OCI-LY1 (cell line): ENCODE results near the gene MYBBP1A.

Source experiments
- EZH2 ChIP-seq: fragments of 200-600 bp; sonication (generic), shearing (Covaris generic); IDR thresholded peaks from 2 replicates; pipeline ENCODE4 v1.8.0; 2017; ENCODE audit warnings: borderline replicate concordance, mixed run types, mild to moderate bottlenecking, antibody characterized with exemption, low read length, moderate library complexity, mixed read lengths
- TF ChIP-seq, protein P1 (sequence below): fragments of 200-600 bp; sonication (generic), shearing (Covaris generic); IDR thresholded peaks from 2 replicates; pipeline ENCODE4 v1.5.1; 2017; ENCODE audit warnings: mild to moderate bottlenecking, antibody characterized with exemption, low read length, moderate library complexity, mixed read lengths

DNA sequence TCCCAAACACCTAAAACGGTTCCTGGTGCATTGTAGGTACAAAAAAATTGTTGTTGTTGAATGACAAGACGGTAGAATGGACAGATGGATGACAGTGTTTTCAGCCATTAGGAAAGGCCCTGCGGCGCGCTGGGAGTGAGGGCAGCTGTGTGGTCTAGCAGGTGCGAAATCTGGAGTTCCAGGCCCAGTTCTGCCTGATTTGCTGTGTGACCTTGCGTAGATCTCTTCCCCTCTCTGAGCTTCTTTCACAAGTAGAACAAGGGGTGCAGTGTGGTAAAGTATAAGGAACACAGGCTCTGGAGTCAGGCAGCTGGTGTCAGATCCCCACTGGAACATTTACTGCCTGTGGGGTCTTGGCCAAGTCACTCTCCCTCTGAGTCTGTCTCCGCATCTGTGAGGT, 31.2 kb downstream of the MYBBP1A start:
- TF ChIP-seq, protein P1, sequence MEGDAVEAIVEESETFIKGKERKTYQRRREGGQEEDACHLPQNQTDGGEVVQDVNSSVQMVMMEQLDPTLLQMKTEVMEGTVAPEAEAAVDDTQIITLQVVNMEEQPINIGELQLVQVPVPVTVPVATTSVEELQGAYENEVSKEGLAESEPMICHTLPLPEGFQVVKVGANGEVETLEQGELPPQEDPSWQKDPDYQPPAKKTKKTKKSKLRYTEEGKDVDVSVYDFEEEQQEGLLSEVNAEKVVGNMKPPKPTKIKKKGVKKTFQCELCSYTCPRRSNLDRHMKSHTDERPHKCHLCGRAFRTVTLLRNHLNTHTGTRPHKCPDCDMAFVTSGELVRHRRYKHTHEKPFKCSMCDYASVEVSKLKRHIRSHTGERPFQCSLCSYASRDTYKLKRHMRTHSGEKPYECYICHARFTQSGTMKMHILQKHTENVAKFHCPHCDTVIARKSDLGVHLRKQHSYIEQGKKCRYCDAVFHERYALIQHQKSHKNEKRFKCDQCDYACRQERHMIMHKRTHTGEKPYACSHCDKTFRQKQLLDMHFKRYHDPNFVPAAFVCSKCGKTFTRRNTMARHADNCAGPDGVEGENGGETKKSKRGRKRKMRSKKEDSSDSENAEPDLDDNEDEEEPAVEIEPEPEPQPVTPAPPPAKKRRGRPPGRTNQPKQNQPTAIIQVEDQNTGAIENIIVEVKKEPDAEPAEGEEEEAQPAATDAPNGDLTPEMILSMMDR, result no peak
- TF ChIP-seq EZH2, result no peak
